ENCODE data around the gene RBAK.

- TF ChIP-seq POLR2A (IDR thresholded peaks at IDR 0.05) (no peak), CTCF (IDR thresholded peaks at IDR 0.05) (no peak)
Observed at GRCh38 chr7:4998910-4999309, 46.8 kb upstream of the RBAK start.
